Astrocyte (in vitro differentiated cells and primary cell): ENCODE measurements around the gene YJEFN3. TPM values are rescaled to one million over a fixed set of nuclear protein-coding genes. Genes with fewer than 3 reads are reported as not detected.

Source experiments
- DNase-seq: peaks from one replicate; pipeline ENCODE4 v3.0.0-alpha.2; 2010; ENCODE audit warnings: low read depth
- FAIRE-seq: peaks from 2 replicates; lab custom pipeline; 2011; peaks lifted over from hg19 to GRCh38; lab: Jason Lieb, UNC
- H2AFZ ChIP-seq: 2 replicates; pipeline ENCODE4 v1.6.0; 2012; ENCODE audit warnings: low read depth, low read length, inconsistent platforms
- H3K27ac ChIP-seq: 2 replicates; pipeline ENCODE4 v1.5.1; 2011; ENCODE audit warnings: low read depth, low read length, inconsistent platforms
- H3K27me3 ChIP-seq: 2 replicates; pipeline ENCODE4 v1.6.0; 2011; ENCODE audit warnings: low read length, inconsistent platforms; ENCODE audit not compliant: insufficient read depth
- H3K36me3 ChIP-seq: 2 replicates; pipeline ENCODE4 v1.5.1; 2011; ENCODE audit warnings: low read length, inconsistent platforms; ENCODE audit not compliant: insufficient read depth
- H3K4me1 ChIP-seq: 2 replicates; pipeline ENCODE4 v1.5.1; 2011; ENCODE audit warnings: low read length, inconsistent platforms; ENCODE audit not compliant: insufficient read depth
- H3K4me2 ChIP-seq: 2 replicates; pipeline ENCODE4 v1.6.0; 2012; ENCODE audit warnings: low read length, inconsistent platforms
- H3K4me3 ChIP-seq: 2 replicates; pipeline ENCODE4 v1.5.1; 2011; ENCODE audit warnings: low read depth, mild to moderate bottlenecking, low read length, inconsistent platforms; ENCODE audit not compliant: insufficient read depth
- H3K79me2 ChIP-seq: 2 replicates; pipeline ENCODE4 v1.6.0; 2012; ENCODE audit warnings: mild to moderate bottlenecking, low read length, inconsistent platforms; ENCODE audit not compliant: insufficient read depth
- H3K9ac ChIP-seq: 2 replicates; pipeline ENCODE4 v1.6.0; 2012; ENCODE audit warnings: mild to moderate bottlenecking, low read length, inconsistent platforms
- H3K9me3 ChIP-seq: 2 replicates; pipeline ENCODE4 v1.5.1; 2012; ENCODE audit warnings: low read depth, mild to moderate bottlenecking, low read length, inconsistent platforms; ENCODE audit not compliant: insufficient read depth
- H4K20me1 ChIP-seq: 2 replicates; pipeline ENCODE4 v1.6.0; 2012; ENCODE audit warnings: low read length, inconsistent platforms; ENCODE audit not compliant: insufficient read depth
- H3K27ac Mint-ChIP-seq: one replicate; pipeline ENCODE4 v1.8.0; 2021; ENCODE audit warnings: mild to moderate bottlenecking, mixed read lengths; ENCODE audit not compliant: unreplicated experiment
- H3K27me3 Mint-ChIP-seq: one replicate; pipeline ENCODE4 v1.8.0; 2021; ENCODE audit warnings: low read depth, mixed read lengths; ENCODE audit not compliant: unreplicated experiment
- H3K36me3 Mint-ChIP-seq: one replicate; pipeline ENCODE4 v1.8.0; 2021; ENCODE audit warnings: low read depth, mixed read lengths; ENCODE audit not compliant: unreplicated experiment
- H3K4me1 Mint-ChIP-seq: one replicate; pipeline ENCODE4 v1.8.0; 2021; ENCODE audit warnings: low read depth, mixed read lengths; ENCODE audit not compliant: unreplicated experiment
- H3K4me3 Mint-ChIP-seq: one replicate; pipeline ENCODE4 v1.8.0; 2021; ENCODE audit warnings: mild to moderate bottlenecking, moderate library complexity, mixed read lengths; ENCODE audit not compliant: unreplicated experiment
- H3K9me3 Mint-ChIP-seq: one replicate; pipeline ENCODE4 v1.8.0; 2021; ENCODE audit warnings: mild to moderate bottlenecking, mixed read lengths; ENCODE audit not compliant: unreplicated experiment
- EZH2 ChIP-seq: IDR thresholded peaks from 2 replicates; pipeline ENCODE4 v1.6.1; 2012; ENCODE audit warnings: mild to moderate bottlenecking, low read length, inconsistent platforms; ENCODE audit not compliant: insufficient read depth
- total RNA-seq: library from RNA; stranded (reverse); gene quantifications from 2 replicates; pipeline ENCODE4 v1.2.1, GENCODE V29; 2021
- TF ChIP-seq, protein P1 (sequence below): IDR thresholded peaks from 2 replicates; pipeline ENCODE4 v1.5.1; 2011; ENCODE audit warnings: low read depth, mild to moderate bottlenecking, inconsistent platforms, low read length, moderate library complexity; ENCODE audit not compliant: insufficient read depth

Gene YJEFN3
- total RNA-seq, 1 donor from 2014 or later = 9.8 TPM

- H3K27ac Mint-ChIP-seq = peak overlapping the region; percentile 8
- Histone ChIP-seq H3K9me3 (peaks cover 11% of the 10 kb centered on the region), H3K4me2 (no peak overlapping the region), H3K4me1 (peaks cover under 1% of the 10 kb centered on the region), H3K27ac (no peak overlapping the region), H3K27me3 (no peaks in the 10 kb centered on the region), H4K20me1 (peaks cover 3% of the 10 kb centered on the region), H2AFZ (no peak overlapping the region), H3K4me3 (no peak overlapping the region), H3K9ac (no peak overlapping the region), H3K79me2 (no peaks in the 10 kb centered on the region), H3K36me3 (peaks cover 9% of the 10 kb centered on the region)
- no peaks in the 10 kb centered on the region for H3K4me1 Mint-ChIP-seq
- H3K9me3 Mint-ChIP-seq = peaks cover 3% of the 10 kb centered on the region
- H3K36me3 Mint-ChIP-seq = peaks cover 12% of the 10 kb centered on the region
- FAIRE-seq (no peak), DNase-seq (no peak)
- H3K4me3 Mint-ChIP-seq = no peak overlapping the region
- H3K27me3 Mint-ChIP-seq = no peaks in the 10 kb centered on the region
- TF ChIP-seq EZH2 = no peak
- TF ChIP-seq, protein P1, sequence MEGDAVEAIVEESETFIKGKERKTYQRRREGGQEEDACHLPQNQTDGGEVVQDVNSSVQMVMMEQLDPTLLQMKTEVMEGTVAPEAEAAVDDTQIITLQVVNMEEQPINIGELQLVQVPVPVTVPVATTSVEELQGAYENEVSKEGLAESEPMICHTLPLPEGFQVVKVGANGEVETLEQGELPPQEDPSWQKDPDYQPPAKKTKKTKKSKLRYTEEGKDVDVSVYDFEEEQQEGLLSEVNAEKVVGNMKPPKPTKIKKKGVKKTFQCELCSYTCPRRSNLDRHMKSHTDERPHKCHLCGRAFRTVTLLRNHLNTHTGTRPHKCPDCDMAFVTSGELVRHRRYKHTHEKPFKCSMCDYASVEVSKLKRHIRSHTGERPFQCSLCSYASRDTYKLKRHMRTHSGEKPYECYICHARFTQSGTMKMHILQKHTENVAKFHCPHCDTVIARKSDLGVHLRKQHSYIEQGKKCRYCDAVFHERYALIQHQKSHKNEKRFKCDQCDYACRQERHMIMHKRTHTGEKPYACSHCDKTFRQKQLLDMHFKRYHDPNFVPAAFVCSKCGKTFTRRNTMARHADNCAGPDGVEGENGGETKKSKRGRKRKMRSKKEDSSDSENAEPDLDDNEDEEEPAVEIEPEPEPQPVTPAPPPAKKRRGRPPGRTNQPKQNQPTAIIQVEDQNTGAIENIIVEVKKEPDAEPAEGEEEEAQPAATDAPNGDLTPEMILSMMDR = no peak
Observed at GRCh38 chr19:19510432-19510831, 18.3 kb upstream of the YJEFN3 start.

DNA sequence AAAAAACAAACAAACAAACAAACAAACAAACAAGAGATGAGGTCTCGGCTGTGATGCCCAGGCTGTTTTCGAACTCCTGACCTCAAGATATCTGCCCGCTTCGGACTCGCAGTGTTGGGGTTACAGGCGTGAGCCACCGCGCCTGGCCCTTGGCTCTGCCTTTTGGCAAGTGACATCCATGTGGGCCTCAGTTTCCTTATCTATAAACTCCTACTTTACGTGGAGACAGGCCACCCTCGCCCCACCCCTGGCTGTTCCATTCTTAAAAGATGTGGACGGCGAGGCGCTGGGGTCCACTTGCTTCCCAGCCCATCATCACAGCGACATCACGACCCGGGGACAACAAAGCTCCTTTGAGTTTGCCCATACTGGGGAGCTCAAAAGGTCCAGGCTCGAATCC is 15.0 kb upstream of the YJEFN3 start:
- peaks cover 3% of the 10 kb centered on the region for H3K9me3 Mint-ChIP-seq

GRCh38 chr19:19514215-19514657 is 14.5 kb upstream of the YJEFN3 start:
- Histone ChIP-seq H3K4me2 (peak overlapping the region; percentile 69), H3K27ac (no peak overlapping the region), H4K20me1 (peaks cover 2% of the 10 kb centered on the region), H3K4me3 (no peak overlapping the region), H3K36me3 (peaks cover 1% of the 10 kb centered on the region), H3K27me3 (no peaks in the 10 kb centered on the region), H3K79me2 (peaks cover 26% of the 10 kb centered on the region), H3K9me3 (peaks cover 11% of the 10 kb centered on the region), H3K4me1 (peaks cover 5% of the 10 kb centered on the region), H3K9ac (no peak overlapping the region), H2AFZ (no peak overlapping the region)
- Mint-ChIP-seq H3K4me3 (peak overlapping the region; percentile 40), H3K36me3 (peaks cover 7% of the 10 kb centered on the region), H3K4me1 (no peaks in the 10 kb centered on the region), H3K27me3 (no peaks in the 10 kb centered on the region), H3K9me3 (peaks cover 3% of the 10 kb centered on the region), H3K27ac (no peak overlapping the region)
- TF ChIP-seq, protein P1 = no peak
- TF ChIP-seq EZH2 = no peak
- no peak for FAIRE-seq
- DNase-seq = peak; percentile 33

More for the DNA sequence above, 15.0 kb upstream of the YJEFN3 start:
- peaks cover 8% of the 10 kb centered on the region for H3K36me3 Mint-ChIP-seq
- peaks cover 5% of the 10 kb centered on the region for H3K4me1 ChIP-seq
- H3K4me3 Mint-ChIP-seq = no peak overlapping the region
- no peaks in the 10 kb centered on the region for H3K27me3 ChIP-seq
- no peaks in the 10 kb centered on the region for H3K27me3 Mint-ChIP-seq
- no peaks in the 10 kb centered on the region for H3K4me1 Mint-ChIP-seq
- H4K20me1 ChIP-seq = no peaks in the 10 kb centered on the region
- H3K27ac ChIP-seq = no peak overlapping the region
- DNase-seq (no peak), FAIRE-seq (no peak)
- H3K9ac ChIP-seq = no peak overlapping the region
- no peak overlapping the region for H3K4me3 ChIP-seq
- H3K4me2 ChIP-seq = peak overlapping the region; percentile 69
- no peak overlapping the region for H2AFZ ChIP-seq
- peaks cover 21% of the 10 kb centered on the region for H3K79me2 ChIP-seq
- H3K36me3 ChIP-seq = no peaks in the 10 kb centered on the region
- TF ChIP-seq, protein P1 = no peak
- TF ChIP-seq EZH2 = no peak
- H3K9me3 ChIP-seq = peaks cover 11% of the 10 kb centered on the region
- no peak overlapping the region for H3K27ac Mint-ChIP-seq
